Neuronal stem cell (in vitro differentiated cells): ENCODE measurements around the gene C13orf46.

Experiments
- DNase-seq: peaks from one replicate; pipeline ENCODE4 v3.0.0-alpha.2; 2013; ENCODE audit warnings: low spot score
- H2AFZ ChIP-seq: one replicate; pipeline ENCODE4 v1.6.1; 2013; ENCODE audit warnings: mild to moderate bottlenecking, low read length, inconsistent platforms
- H2AK5ac ChIP-seq: 2 replicates; pipeline ENCODE4 v1.6.1; 2013; ENCODE audit warnings: low read depth, mild to moderate bottlenecking, inconsistent platforms, low read length, moderate library complexity, mixed read lengths
- H2BK120ac ChIP-seq: 2 replicates; pipeline ENCODE4 v1.6.1; 2013; ENCODE audit warnings: low read depth, mild to moderate bottlenecking, inconsistent platforms, low read length, moderate library complexity, mixed read lengths
- H2BK12ac ChIP-seq: one replicate; pipeline ENCODE4 v1.6.1; 2013; ENCODE audit warnings: low read length, inconsistent platforms
- H2BK15ac ChIP-seq: 2 replicates; pipeline ENCODE4 v1.6.1; 2013; ENCODE audit warnings: mild to moderate bottlenecking, low read length, inconsistent platforms, mixed read lengths
- H2BK5ac ChIP-seq: one replicate; pipeline ENCODE4 v1.6.1; 2013; ENCODE audit warnings: inconsistent platforms, mild to moderate bottlenecking, low read length, moderate library complexity
- H3K14ac ChIP-seq: one replicate; pipeline ENCODE4 v1.6.1; 2013; ENCODE audit warnings: low read length, inconsistent platforms
- H3K18ac ChIP-seq: 2 replicates; pipeline ENCODE4 v1.6.1; 2013; ENCODE audit warnings: low read length, inconsistent platforms
- H3K23ac ChIP-seq: 2 replicates; pipeline ENCODE4 v1.6.1; 2013; ENCODE audit warnings: low read depth, mild to moderate bottlenecking, mixed read lengths, low read length, inconsistent platforms; ENCODE audit not compliant: poor library complexity
- H3K27ac ChIP-seq: replicated peaks from 3 replicates; pipeline ENCODE4 v1.5.1; 2013; ENCODE audit warnings: low read length, inconsistent platforms
- H3K27me3 ChIP-seq, 3 experiments: 2 replicates each; pipeline ENCODE4 v1.6.1; 2013; ENCODE audit warnings: low read length in 3 of 3, mild to moderate bottlenecking in 2 of 3, inconsistent platforms in 1 of 3, low read depth in 1 of 3, mixed read lengths in 1 of 3, moderate library complexity in 1 of 3; ENCODE audit not compliant: control insufficient read depth in 3 of 3, insufficient read depth in 3 of 3
- H3K36me3 ChIP-seq, 2 donors: replicated peaks in 1 of 2; 2 replicates each; pipeline ENCODE4 v1.6.1; 2013; ENCODE audit warnings: low read length in 2 of 2; ENCODE audit not compliant: control insufficient read depth in 2 of 2, insufficient read depth in 2 of 2
- H3K4ac ChIP-seq: 2 replicates; pipeline ENCODE4 v1.6.1; 2013; ENCODE audit warnings: inconsistent platforms, mild to moderate bottlenecking, low read length, moderate library complexity
- H3K4me1 ChIP-seq, 2 donors: 1 replicate in 1 of 2; 2 replicates in 1 of 2; pipeline ENCODE4 v1.6.1; 2013; ENCODE audit warnings: low read length in 2 of 2, low read depth in 1 of 2; ENCODE audit not compliant: control insufficient read depth in 2 of 2, insufficient read depth in 1 of 2
- H3K4me2 ChIP-seq: one replicate; pipeline ENCODE4 v1.6.1; 2013; ENCODE audit warnings: mild to moderate bottlenecking, low read length, inconsistent platforms; ENCODE audit not compliant: insufficient read depth, poor library complexity, severe bottlenecking
- H3K4me3 ChIP-seq, 2 donors: 2 replicates each; pipeline ENCODE4 v1.5.1; 2013; ENCODE audit warnings: low read length in 2 of 2, mild to moderate bottlenecking in 2 of 2, inconsistent platforms in 1 of 2, moderate library complexity in 1 of 2
- H3K79me1 ChIP-seq: one replicate; pipeline ENCODE4 v1.6.1; 2013; ENCODE audit warnings: low read depth, mild to moderate bottlenecking, inconsistent platforms, low read length, moderate library complexity
- H3K9ac ChIP-seq: one replicate; pipeline ENCODE4 v1.6.1; 2013; ENCODE audit warnings: mild to moderate bottlenecking, low read depth, low read length, inconsistent platforms; ENCODE audit not compliant: poor library complexity
- H3K9me3 ChIP-seq, 2 donors: replicated peaks in 1 of 2; 2 replicates each; pipeline versions ENCODE3 to v1.6.1; 2013; ENCODE audit warnings: low read length in 2 of 2, mild to moderate bottlenecking in 2 of 2, inconsistent platforms in 1 of 2, low read depth in 1 of 2, mixed read lengths in 1 of 2, moderate library complexity in 1 of 2; ENCODE audit not compliant: control insufficient read depth in 2 of 2, insufficient read depth in 1 of 2
- H4K8ac ChIP-seq: one replicate; pipeline ENCODE4 v1.6.1; 2013; ENCODE audit warnings: low read depth, mild to moderate bottlenecking, inconsistent platforms, low read length, moderate library complexity
- H4K91ac ChIP-seq: one replicate; pipeline ENCODE4 v1.6.1; 2013; ENCODE audit warnings: low read length, low read depth, mild to moderate bottlenecking, inconsistent platforms; ENCODE audit not compliant: poor library complexity
- WGBS, 2 donors: extraction: QIAGEN DNeasy Blood & Tissue Kit; methylation state at CpG; one replicate each; pipeline ENCODE4 v1.1.7; 2013; ENCODE audit warnings: missing lambda C conversion rate in 2 of 2, mixed read lengths in 1 of 2; ENCODE audit not compliant: insufficient read length in 2 of 2, insufficient replicate concordance in 1 of 2; ENCODE audit errors: extremely low coverage in 2 of 2; 5-methylcytosine and 5-hydroxymethylcytosine counted together

Gene C13orf46

DNA sequence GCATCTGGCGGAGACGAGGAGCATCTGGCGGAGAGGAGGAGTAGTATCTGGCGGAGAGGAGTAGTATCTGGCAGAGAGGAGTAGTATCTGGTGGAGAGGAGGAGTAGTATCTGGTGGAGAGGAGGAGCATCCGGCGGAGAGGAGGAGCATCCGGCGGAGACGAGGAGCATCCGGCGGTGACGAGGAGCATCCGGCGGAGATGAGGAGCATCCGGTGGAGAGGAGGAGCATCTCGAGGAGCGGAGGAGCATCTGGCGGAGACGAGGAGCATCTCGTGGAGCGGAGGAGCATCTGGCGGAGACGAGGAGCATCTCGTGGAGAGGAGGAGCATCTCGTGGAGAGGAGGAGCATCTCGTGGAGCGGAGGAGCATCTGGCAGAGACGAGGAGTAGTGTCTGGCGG is 18.6 kb downstream of the C13orf46 start:
- no peak overlapping the region for H3K4ac ChIP-seq
- H3K9me3 ChIP-seq = peaks cover 10 to 20% of the 10 kb centered on the region in 2 donors
- no peak for DNase-seq
- H2AK5ac ChIP-seq = no peak overlapping the region
- no peak overlapping the region for H2AFZ ChIP-seq
- no peak overlapping the region for H2BK12ac ChIP-seq
- H3K79me1 ChIP-seq = no peaks in the 10 kb centered on the region
- no peaks in the 10 kb centered on the region for H3K27me3 ChIP-seq
- H4K8ac ChIP-seq = no peak overlapping the region
- H3K18ac ChIP-seq = peak overlapping the region; percentile 28
- H3K4me2 ChIP-seq = no peak overlapping the region
- no peak overlapping the region for H2BK120ac ChIP-seq
- peak overlapping the region; percentile 71 for H3K14ac ChIP-seq
- no peak overlapping the region for H3K9ac ChIP-seq
- H2BK15ac ChIP-seq = no peak overlapping the region
- no peak overlapping the region for H4K91ac ChIP-seq
- no peak overlapping the region for H3K27ac ChIP-seq
- no peak overlapping the region for H3K4me3 ChIP-seq
- H3K23ac ChIP-seq = no peak overlapping the region
- H3K36me3 ChIP-seq = no peaks in the 10 kb centered on the region
- no peaks in the 10 kb centered on the region for H3K4me1 ChIP-seq
- no CpG with 5 or more reads among the region's 29 CpGs for WGBS, 2 donors
- H2BK5ac ChIP-seq = no peak overlapping the region

DNA sequence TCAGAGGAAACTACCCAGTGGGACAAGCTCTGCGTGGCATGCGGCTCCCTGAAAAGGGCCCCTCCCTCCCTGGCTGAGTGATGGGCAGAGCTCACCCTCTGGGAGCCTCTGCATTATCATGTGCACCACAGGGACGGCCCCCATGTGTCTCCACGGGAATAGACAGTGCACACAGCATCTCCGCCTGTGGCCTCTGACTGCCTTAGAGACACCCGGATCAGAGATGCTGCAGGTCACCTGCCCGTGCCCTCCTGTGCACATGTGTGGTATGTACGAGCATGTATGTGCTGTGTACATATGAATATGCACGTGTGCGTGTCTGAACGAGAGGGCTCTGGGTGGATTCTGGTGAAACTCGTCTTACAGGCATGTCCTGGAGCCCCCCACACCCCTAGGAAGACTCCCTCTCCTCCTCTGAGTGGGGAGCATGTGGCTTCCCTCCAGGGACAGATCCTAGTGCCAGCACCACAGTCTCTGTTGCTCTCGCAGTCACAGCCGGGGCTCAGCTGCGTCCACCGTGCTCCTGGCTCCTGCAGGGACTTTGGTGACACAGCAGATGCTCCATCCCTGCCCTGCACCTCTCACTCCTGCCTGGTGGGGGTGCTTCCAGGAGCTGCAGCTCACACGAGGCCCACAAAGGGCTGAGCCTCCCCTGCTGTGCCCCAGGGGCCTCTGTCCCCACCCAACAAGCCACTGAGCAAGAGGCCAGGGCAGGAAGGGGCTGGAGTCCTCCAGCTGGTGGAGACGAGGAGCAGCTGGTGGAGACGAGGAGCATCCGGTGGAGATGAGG is 19.6 kb downstream of the C13orf46 start:
- H3K4me1 ChIP-seq = no peaks in the 10 kb centered on the region
- no peak overlapping the region for H3K4me2 ChIP-seq
- no CpG with 5 or more reads among the region's 20 CpGs for WGBS, 2 donors
- no peaks in the 10 kb centered on the region for H3K36me3 ChIP-seq
- H4K8ac ChIP-seq = no peak overlapping the region
- peak overlapping the region in 1 of 2 donors; percentile 10 for H3K4me3 ChIP-seq
- no peak overlapping the region for H4K91ac ChIP-seq
- H2BK12ac ChIP-seq = no peak overlapping the region
- H3K27me3 ChIP-seq = no peaks in the 10 kb centered on the region
- no peak overlapping the region for H3K9ac ChIP-seq
- peak overlapping the region; percentile 3 for H3K18ac ChIP-seq
- no peak overlapping the region for H2BK5ac ChIP-seq
- H2AK5ac ChIP-seq = no peak overlapping the region
- H3K79me1 ChIP-seq = no peaks in the 10 kb centered on the region
- no peak for DNase-seq
- H2AFZ ChIP-seq = no peak overlapping the region
- H2BK120ac ChIP-seq = no peak overlapping the region
- H2BK15ac ChIP-seq = no peak overlapping the region
- H3K9me3 ChIP-seq = peaks cover 8 to 12% of the 10 kb centered on the region in 2 donors
- no peak overlapping the region for H3K4ac ChIP-seq
- peak overlapping the region; percentile 14 for H3K14ac ChIP-seq
- H3K27ac ChIP-seq = no peak overlapping the region
- no peak overlapping the region for H3K23ac ChIP-seq

DNA sequence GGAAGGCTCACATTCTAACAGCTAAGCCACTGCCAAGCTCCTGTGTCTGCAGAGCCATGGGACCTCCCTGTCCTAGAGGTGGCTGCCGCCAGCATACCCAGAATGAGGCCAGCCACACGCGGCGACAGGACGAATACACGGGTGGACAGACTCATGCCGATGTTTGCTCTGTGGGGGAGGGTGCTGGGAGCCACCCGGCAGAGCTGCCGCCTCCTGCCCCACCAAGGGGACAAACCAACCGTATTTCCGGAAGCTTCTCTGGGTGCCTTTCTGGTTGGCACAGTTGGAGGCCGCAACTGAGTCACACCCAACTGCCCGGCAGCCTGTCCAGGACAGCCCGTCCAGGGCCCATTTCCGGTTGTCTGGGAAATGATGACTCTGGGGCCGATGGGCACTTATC is 20.3 kb downstream of the C13orf46 start:
- Histone ChIP-seq H3K79me1 (no peaks in the 10 kb centered on the region), H2BK12ac (no peak overlapping the region), H3K36me3 (no peaks in the 10 kb centered on the region), H3K4ac (no peak overlapping the region), H4K91ac (no peak overlapping the region), H3K9me3 (peaks cover 5 to 6% of the 10 kb centered on the region in 2 donors), H3K27ac (no peak overlapping the region), H4K8ac (no peak overlapping the region), H3K4me3 (no peak overlapping the region), H3K18ac (no peak overlapping the region), H3K9ac (no peak overlapping the region), H2AFZ (no peak overlapping the region), H3K4me1 (no peaks in the 10 kb centered on the region), H3K14ac (no peak overlapping the region), H3K23ac (no peak overlapping the region), H2AK5ac (no peak overlapping the region), H3K27me3 (no peaks in the 10 kb centered on the region), H3K4me2 (no peak overlapping the region), H2BK5ac (no peak overlapping the region), H2BK15ac (no peak overlapping the region), H2BK120ac (no peak overlapping the region)
- WGBS, 2 donors = no CpG with 5 or more reads among the region's 16 CpGs
- no peak for DNase-seq

DNA sequence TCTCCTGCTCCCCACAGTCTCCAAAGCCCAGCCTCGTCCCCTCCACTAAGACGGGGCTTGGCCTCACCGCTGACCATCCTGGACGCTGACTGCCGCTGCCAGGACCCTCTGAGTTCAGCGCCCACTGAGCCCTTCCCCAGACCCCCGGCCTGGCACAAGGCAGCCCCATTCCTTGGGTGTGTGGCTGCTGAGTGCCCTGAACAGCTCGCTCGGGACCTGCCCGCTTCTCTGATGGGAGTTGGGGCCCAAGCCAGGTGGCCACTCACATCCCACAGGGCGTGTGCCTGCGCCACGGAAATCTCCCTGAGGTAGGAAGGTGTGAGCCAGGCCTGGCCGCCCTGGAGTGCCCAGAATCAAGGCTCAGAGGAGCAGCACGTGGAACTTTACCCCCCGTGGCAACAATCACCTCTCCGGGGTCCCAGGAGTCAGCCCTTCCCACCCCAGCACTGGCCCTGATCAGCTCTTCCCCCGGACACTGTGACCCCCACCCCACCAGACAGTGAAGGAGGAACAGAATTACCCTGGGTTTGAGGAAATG is 20.8 kb downstream of the C13orf46 start:
- WGBS, 2 donors = no CpG with 5 or more reads among the region's 18 CpGs
- H4K91ac ChIP-seq = no peak overlapping the region

More for the DNA sequence above, 20.8 kb downstream of the C13orf46 start:
- Histone ChIP-seq H2BK12ac (no peak overlapping the region), H3K18ac (peak overlapping the region; percentile 87), H3K27ac (no peak overlapping the region), H3K9me3 (peaks cover 4 to 5% of the 10 kb centered on the region in 2 donors), H3K4me1 (no peaks in the 10 kb centered on the region), H3K36me3 (no peaks in the 10 kb centered on the region), H2AFZ (no peak overlapping the region), H3K23ac (peak overlapping the region; percentile 89), H3K9ac (peak overlapping the region; percentile 63), H3K4me3 (no peak overlapping the region), H4K8ac (no peak overlapping the region), H3K27me3 (no peaks in the 10 kb centered on the region), H2BK120ac (no peak overlapping the region), H3K4me2 (no peak overlapping the region), H2BK5ac (no peak overlapping the region), H2AK5ac (peak overlapping the region; percentile 94), H3K4ac (no peak overlapping the region), H2BK15ac (peak overlapping the region; percentile 26), H3K79me1 (no peaks in the 10 kb centered on the region), H3K14ac (peak overlapping the region; percentile 75)
- no peak for DNase-seq
